ENCODE measurements around the gene MRPL43.

DNA sequence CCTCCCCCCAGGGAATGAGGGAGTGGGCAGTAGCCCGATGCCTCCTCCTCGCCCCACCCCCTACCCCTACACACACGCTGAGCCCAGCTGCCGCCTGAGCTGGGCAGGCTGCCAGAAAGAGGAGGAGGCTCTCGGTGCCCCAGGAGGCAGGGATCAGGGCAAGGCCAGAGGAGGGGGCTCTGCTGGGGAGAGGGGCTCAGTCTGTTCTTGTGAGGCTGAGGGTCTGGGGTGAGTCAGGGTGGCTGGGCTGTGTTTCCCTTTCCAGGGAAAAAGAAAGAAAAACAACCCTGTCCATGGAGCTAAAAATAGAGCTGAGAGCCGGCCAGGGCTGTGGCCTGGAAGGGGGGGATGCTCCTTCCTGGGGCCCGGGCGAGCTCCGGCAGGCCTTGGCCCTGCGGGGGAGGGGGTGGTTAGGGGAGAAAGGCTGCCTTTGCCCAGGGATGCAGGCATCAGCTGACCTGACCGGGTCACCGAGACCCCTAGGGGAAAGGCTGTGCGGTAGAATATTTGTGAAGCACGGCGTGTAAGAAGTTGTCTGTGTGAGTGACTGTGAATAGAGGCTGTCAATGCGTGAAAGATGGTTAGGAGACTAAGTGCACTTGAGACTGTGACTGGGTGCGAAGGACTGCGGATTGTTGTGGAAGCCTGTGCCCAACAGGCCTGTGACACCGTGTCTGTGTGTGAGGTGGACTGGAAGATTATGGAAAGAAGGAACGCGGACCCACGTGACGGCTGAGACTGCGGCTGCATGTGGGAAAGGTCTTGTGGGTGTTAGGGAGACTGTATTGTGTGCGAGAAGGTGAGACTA is 11.1 kb upstream of the MRPL43 start:
- TF ChIP-seq, protein P1, sequence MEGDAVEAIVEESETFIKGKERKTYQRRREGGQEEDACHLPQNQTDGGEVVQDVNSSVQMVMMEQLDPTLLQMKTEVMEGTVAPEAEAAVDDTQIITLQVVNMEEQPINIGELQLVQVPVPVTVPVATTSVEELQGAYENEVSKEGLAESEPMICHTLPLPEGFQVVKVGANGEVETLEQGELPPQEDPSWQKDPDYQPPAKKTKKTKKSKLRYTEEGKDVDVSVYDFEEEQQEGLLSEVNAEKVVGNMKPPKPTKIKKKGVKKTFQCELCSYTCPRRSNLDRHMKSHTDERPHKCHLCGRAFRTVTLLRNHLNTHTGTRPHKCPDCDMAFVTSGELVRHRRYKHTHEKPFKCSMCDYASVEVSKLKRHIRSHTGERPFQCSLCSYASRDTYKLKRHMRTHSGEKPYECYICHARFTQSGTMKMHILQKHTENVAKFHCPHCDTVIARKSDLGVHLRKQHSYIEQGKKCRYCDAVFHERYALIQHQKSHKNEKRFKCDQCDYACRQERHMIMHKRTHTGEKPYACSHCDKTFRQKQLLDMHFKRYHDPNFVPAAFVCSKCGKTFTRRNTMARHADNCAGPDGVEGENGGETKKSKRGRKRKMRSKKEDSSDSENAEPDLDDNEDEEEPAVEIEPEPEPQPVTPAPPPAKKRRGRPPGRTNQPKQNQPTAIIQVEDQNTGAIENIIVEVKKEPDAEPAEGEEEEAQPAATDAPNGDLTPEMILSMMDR (IDR thresholded peaks at IDR 0.05; ENCODE audit: insufficient read depth, low read length, poor library complexity, severe bottlenecking) = no peak
- TF ChIP-seq EZH2phosphoT487 (conservative IDR thresholded peaks at IDR 0.05; ENCODE audit: low read length) = no peak
